H9 (cell line): ENCODE results near the gene UBR2. TPM values are rescaled to one million over a fixed set of nuclear protein-coding genes. Genes with fewer than 3 reads are reported as not detected.

ENCODE experiments used
- DNase-seq: peaks from one replicate; pipeline ENCODE4 v3.0.0-alpha.2; 2017
- H2AFZ ChIP-seq: one replicate; pipeline ENCODE4 v1.6.1; 2013; ENCODE audit warnings: mild to moderate bottlenecking, low read length, control low read depth, moderate library complexity
- H2AK5ac ChIP-seq: 2 replicates; pipeline ENCODE4 v1.6.1; 2013; ENCODE audit warnings: low read length, control low read depth, mixed read lengths; ENCODE audit not compliant: insufficient read length
- H2BK120ac ChIP-seq: one replicate; pipeline ENCODE4 v1.6.1; 2013; ENCODE audit warnings: low read depth, mild to moderate bottlenecking, low read length, control low read depth, inconsistent platforms; ENCODE audit not compliant: poor library complexity, severe bottlenecking
- H2BK12ac ChIP-seq: 2 replicates; pipeline ENCODE4 v1.6.1; 2013; ENCODE audit warnings: low read length, control low read depth, mixed read lengths, low read depth; ENCODE audit not compliant: insufficient read length
- H2BK15ac ChIP-seq: 2 replicates; pipeline ENCODE4 v1.6.1; 2013; ENCODE audit warnings: low read depth, low read length, control low read depth
- H2BK20ac ChIP-seq: one replicate; pipeline ENCODE4 v1.6.1; 2013; ENCODE audit warnings: low read depth, mild to moderate bottlenecking, low read length, control low read depth, inconsistent platforms; ENCODE audit not compliant: poor library complexity, severe bottlenecking
- H2BK5ac ChIP-seq: 2 replicates; pipeline ENCODE4 v1.6.1; 2013; ENCODE audit warnings: low read length, control low read depth, mixed read lengths; ENCODE audit not compliant: insufficient read length
- H3K14ac ChIP-seq: 2 replicates; pipeline ENCODE4 v1.6.1; 2013; ENCODE audit warnings: low read length, control low read depth; ENCODE audit not compliant: insufficient read depth
- H3K18ac ChIP-seq: 2 replicates; pipeline ENCODE4 v1.6.1; 2013; ENCODE audit warnings: low read depth, mild to moderate bottlenecking, mixed read lengths, low read length, control low read depth; ENCODE audit not compliant: insufficient read length
- H3K23ac ChIP-seq: 2 replicates; pipeline ENCODE4 v1.6.1; 2013; ENCODE audit warnings: low read length, control low read depth, mixed read lengths, low read depth; ENCODE audit not compliant: insufficient read length
- H3K23me2 ChIP-seq: 2 replicates; pipeline ENCODE4 v1.6.1; 2013; ENCODE audit warnings: low read depth, mild to moderate bottlenecking, mixed read lengths, low read length, control low read depth; ENCODE audit not compliant: insufficient read length, poor library complexity, severe bottlenecking
- H3K27ac ChIP-seq: 2 replicates; pipeline ENCODE4 v1.5.1; 2013; ENCODE audit warnings: low read length, control low read depth, mixed read lengths, low read depth; ENCODE audit not compliant: insufficient read length
- H3K27me3 ChIP-seq: 2 replicates; pipeline ENCODE4 v1.6.1; 2013; ENCODE audit warnings: low read length, control low read depth, inconsistent platforms; ENCODE audit not compliant: insufficient read depth
- H3K4ac ChIP-seq: 2 replicates; pipeline ENCODE4 v1.6.1; 2013; ENCODE audit warnings: low read depth, mild to moderate bottlenecking, control low read depth, inconsistent platforms, low read length, moderate library complexity
- H3K4me1 ChIP-seq: 2 replicates; pipeline ENCODE4 v1.6.1; 2013; ENCODE audit warnings: low read length, control low read depth, inconsistent platforms; ENCODE audit not compliant: insufficient read depth
- H3K4me2 ChIP-seq: 2 replicates; pipeline ENCODE4 v1.6.1; 2013; ENCODE audit warnings: low read length, control low read depth, mixed read lengths; ENCODE audit not compliant: insufficient read length, insufficient read depth
- H3K56ac ChIP-seq: 2 replicates; pipeline ENCODE4 v1.6.1; 2013; ENCODE audit warnings: low read depth, mild to moderate bottlenecking, mixed read lengths, low read length, control low read depth; ENCODE audit not compliant: insufficient read length
- H3K79me1 ChIP-seq: 2 replicates; pipeline ENCODE4 v1.6.1; 2013; ENCODE audit warnings: low read depth, mild to moderate bottlenecking, moderate library complexity, low read length, control low read depth, inconsistent platforms; ENCODE audit not compliant: insufficient read depth, poor library complexity, severe bottlenecking
- H3K79me2 ChIP-seq: 2 replicates; pipeline ENCODE4 v1.6.1; 2013; ENCODE audit warnings: low read length, control low read depth, inconsistent platforms; ENCODE audit not compliant: insufficient read depth
- H3K9ac ChIP-seq: 2 replicates; pipeline ENCODE4 v1.6.1; 2013; ENCODE audit warnings: low read length, control low read depth, mixed read lengths; ENCODE audit not compliant: insufficient read length; ENCODE audit errors: extremely low read depth
- H3K9me3 ChIP-seq: one replicate; pipeline ENCODE4 v1.6.1; 2013; ENCODE audit warnings: low read depth, low read length, inconsistent platforms; ENCODE audit not compliant: control insufficient read depth
- H3T11ph ChIP-seq: one replicate; pipeline ENCODE4 v1.6.1; 2013; ENCODE audit warnings: mild to moderate bottlenecking, low read length, control low read depth, inconsistent platforms
- H4K20me1 ChIP-seq: one replicate; pipeline ENCODE4 v1.6.1; 2013; ENCODE audit not compliant: control insufficient read depth, insufficient read length, insufficient read depth
- H4K5ac ChIP-seq: 2 replicates; pipeline ENCODE4 v1.6.1; 2013; ENCODE audit warnings: low read depth, mild to moderate bottlenecking, mixed read lengths, low read length, control low read depth; ENCODE audit not compliant: insufficient read length
- H4K8ac ChIP-seq: replicated peaks from 2 replicates; pipeline ENCODE4 v1.6.1; 2013; ENCODE audit warnings: low read length, control low read depth, mixed read lengths, low read depth; ENCODE audit not compliant: insufficient read length
- H4K91ac ChIP-seq: 2 replicates; pipeline ENCODE4 v1.6.1; 2013; ENCODE audit warnings: low read depth, mild to moderate bottlenecking, moderate library complexity, mixed read lengths, low read length, control low read depth; ENCODE audit not compliant: insufficient read length
- H3K27ac Mint-ChIP-seq, 3 experiments: 2 replicates in 2 of 3; 3 replicates in 1 of 3; pipeline ENCODE4 v1.8.0; 2020 to 2021; ENCODE audit warnings: mixed read lengths in 3 of 3, mild to moderate bottlenecking in 1 of 3, moderate library complexity in 1 of 3
- H3K27me3 Mint-ChIP-seq: 2 replicates; pipeline ENCODE4 v1.8.0; 2021; ENCODE audit warnings: low read depth, mild to moderate bottlenecking, moderate library complexity, mixed read lengths
- H3K36me3 Mint-ChIP-seq, 3 experiments: 2 replicates in 2 of 3; 3 replicates in 1 of 3; pipeline ENCODE4 v1.8.0; 2020 to 2021; ENCODE audit warnings: low read depth in 3 of 3, mixed read lengths in 3 of 3; ENCODE audit not compliant: insufficient read depth in 1 of 3
- H3K4me1 Mint-ChIP-seq, 2 experiments: 2 replicates each; pipeline ENCODE4 v1.8.0; 2020; ENCODE audit warnings: mixed read lengths in 2 of 2
- H3K4me3 Mint-ChIP-seq, 2 experiments: 2 replicates in 1 of 2; 3 replicates in 1 of 2; pipeline ENCODE4 v1.8.0; 2020 to 2021; ENCODE audit warnings: mild to moderate bottlenecking in 2 of 2, mixed read lengths in 2 of 2, moderate library complexity in 1 of 2
- H3K9me3 Mint-ChIP-seq, 2 experiments: 2 replicates in 1 of 2; 3 replicates in 1 of 2; pipeline ENCODE4 v1.8.0; 2020; ENCODE audit warnings: mild to moderate bottlenecking in 2 of 2, mixed read lengths in 2 of 2, moderate library complexity in 1 of 2
- WGBS: extraction: QIAGEN DNeasy Blood & Tissue Kit; methylation state at CpG from one replicate; pipeline ENCODE4 v1.1.7; 2013; ENCODE audit warnings: missing lambda C conversion rate, low lambda C conversion rate, mixed read lengths; ENCODE audit not compliant: insufficient read length; ENCODE audit errors: extremely low coverage; 5-methylcytosine and 5-hydroxymethylcytosine counted together
- total RNA-seq: library from RNA; stranded (reverse); gene quantifications from 2 replicates; pipeline ENCODE4 v1.2.1, GENCODE V29; 2021
- TF ChIP-seq, protein P1 (sequence below): fragments of 200-600 bp; sonication (generic); conservative IDR thresholded peaks from 3 replicates; pipeline ENCODE4 v1.8.0; 2021; ENCODE audit warnings: antibody characterized with exemption, mild to moderate bottlenecking

The UBR2 gene
- total RNA-seq, 1 experiment from 2014 or later: 18.7 TPM

DNA sequence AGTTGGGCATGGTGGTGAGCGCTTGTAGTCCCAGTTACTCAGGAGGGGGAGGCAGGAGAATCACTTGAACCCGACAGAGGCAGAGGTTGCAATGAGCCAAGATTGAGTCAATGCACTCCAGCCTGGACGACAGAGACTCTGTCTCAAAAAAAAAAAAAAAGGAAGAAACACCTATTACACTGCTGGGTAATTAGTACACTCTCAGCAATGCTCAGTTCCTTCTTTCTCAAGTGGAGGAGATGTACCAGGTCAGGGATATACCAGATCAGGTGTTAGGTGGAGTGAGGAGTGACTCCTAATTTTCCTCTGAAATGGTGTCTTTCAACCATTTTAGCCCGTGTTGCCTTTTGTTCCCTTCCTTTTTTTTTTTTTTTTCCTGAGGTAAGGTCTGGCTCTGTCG is 30.0 kb upstream of the UBR2 start:
- H2BK15ac ChIP-seq: no peak overlapping the region
- H3K56ac ChIP-seq: no peak overlapping the region
- no peak overlapping the region for H2BK120ac ChIP-seq
- Mint-ChIP-seq H3K4me1 (no peaks in the 10 kb centered on the region), H3K27ac (no peak overlapping the region), H3K9me3 (no peaks in the 10 kb centered on the region), H3K4me3 (no peak overlapping the region), H3K36me3 (no peaks in the 10 kb centered on the region), H3K27me3 (no peaks in the 10 kb centered on the region; the same call in none of the 2 replicates)
- no peak overlapping the region for H4K5ac ChIP-seq
- H4K8ac ChIP-seq: no peak overlapping the region
- H3K79me1 ChIP-seq: no peaks in the 10 kb centered on the region
- no peak overlapping the region for H3K14ac ChIP-seq
- H3K9me3 ChIP-seq: no peaks in the 10 kb centered on the region
- H3K23me2 ChIP-seq: no peaks in the 10 kb centered on the region
- no CpG with 5 or more reads among the region's 5 CpGs for WGBS
- H2BK5ac ChIP-seq: no peak overlapping the region
- H2BK20ac ChIP-seq: no peak overlapping the region
- no peak overlapping the region for H2AFZ ChIP-seq
- H4K20me1 ChIP-seq: no peaks in the 10 kb centered on the region
- no peaks in the 10 kb centered on the region for H3K4me1 ChIP-seq
- H3K27me3 ChIP-seq: no peaks in the 10 kb centered on the region
- no peak overlapping the region for H2BK12ac ChIP-seq
- no peak overlapping the region for H3K4ac ChIP-seq
- H2AK5ac ChIP-seq: no peak overlapping the region
- H3K18ac ChIP-seq: no peak overlapping the region
- no peak overlapping the region for H3K4me2 ChIP-seq
- no peak overlapping the region for H3K9ac ChIP-seq
- no peaks in the 10 kb centered on the region for H3K79me2 ChIP-seq
- H3T11ph ChIP-seq: no peak overlapping the region
- no peak overlapping the region for H3K23ac ChIP-seq
- DNase-seq: no peak
- no peak overlapping the region for H3K27ac ChIP-seq
- TF ChIP-seq, protein P1, sequence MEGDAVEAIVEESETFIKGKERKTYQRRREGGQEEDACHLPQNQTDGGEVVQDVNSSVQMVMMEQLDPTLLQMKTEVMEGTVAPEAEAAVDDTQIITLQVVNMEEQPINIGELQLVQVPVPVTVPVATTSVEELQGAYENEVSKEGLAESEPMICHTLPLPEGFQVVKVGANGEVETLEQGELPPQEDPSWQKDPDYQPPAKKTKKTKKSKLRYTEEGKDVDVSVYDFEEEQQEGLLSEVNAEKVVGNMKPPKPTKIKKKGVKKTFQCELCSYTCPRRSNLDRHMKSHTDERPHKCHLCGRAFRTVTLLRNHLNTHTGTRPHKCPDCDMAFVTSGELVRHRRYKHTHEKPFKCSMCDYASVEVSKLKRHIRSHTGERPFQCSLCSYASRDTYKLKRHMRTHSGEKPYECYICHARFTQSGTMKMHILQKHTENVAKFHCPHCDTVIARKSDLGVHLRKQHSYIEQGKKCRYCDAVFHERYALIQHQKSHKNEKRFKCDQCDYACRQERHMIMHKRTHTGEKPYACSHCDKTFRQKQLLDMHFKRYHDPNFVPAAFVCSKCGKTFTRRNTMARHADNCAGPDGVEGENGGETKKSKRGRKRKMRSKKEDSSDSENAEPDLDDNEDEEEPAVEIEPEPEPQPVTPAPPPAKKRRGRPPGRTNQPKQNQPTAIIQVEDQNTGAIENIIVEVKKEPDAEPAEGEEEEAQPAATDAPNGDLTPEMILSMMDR: no peak
- no peak overlapping the region for H4K91ac ChIP-seq
